Measurements from ENCODE around the gene GUCY1A2.
"Not testable (repeated sequence)": the region's sequence is repeated elsewhere in the genome, so short reads cannot be mapped to it uniquely, and the experiment has no call there.

The GUCY1A2 gene

DNA sequence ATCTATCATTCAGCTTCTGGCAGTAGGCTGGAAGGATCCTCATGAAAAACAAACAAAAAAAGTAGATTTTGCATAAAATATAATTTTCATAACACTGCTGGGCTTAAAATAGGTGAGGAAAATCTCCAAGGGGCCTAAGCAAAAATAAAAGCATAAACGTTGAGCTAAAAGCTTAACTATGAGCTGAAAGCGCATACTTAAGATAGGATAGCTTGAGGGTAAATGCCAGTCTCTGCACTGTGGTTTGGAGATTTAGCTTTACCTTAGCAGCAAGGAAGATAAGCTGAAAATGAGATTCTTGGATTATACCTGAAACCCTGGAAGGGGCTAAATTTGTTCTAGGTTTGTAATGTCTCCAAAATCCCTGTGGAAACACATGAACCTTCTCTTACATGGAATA, 183.7 kb downstream of the GUCY1A2 start:
- DNase-seq (ENCODE audit: low read depth), result no peak

DNA sequence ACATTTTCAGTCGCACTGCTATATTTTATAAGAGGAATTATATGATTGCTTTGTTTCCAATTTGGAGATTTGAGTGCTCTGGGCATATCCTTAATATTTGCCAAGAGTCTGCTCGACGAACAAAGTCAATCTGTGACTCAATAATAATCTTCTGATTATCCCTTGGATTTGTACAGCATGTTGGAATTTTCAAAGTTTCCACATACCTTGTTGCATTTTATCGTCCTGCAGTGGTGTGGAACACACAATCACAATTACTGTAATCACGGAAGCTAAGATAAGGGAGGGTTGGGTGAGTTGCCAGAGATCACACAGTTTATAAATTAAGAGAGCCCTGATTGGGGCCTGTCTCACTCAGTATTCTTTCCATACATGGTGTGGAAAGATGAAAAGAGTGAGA, 189.3 kb downstream of the GUCY1A2 start:
- DNase-seq (ENCODE audit: low read depth), result no peak

DNA sequence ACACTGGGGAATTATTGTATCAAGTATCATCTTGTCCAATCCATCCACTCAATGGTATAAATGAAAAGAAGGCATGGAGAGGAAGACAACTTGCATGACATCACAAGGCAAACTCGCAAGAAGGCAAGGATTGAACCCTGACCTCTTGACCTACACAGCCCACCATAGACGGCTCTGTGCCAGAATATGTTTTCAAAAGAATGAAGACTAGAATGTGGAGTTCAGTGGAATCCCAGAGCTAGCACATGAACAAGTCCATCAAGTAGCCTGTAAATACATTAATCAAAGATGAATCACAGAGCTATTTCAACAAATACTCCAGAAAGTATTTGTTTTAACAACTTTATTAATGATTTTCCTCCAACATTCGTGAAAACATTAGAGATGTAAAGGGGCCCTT, 189.7 kb downstream of the GUCY1A2 start:
- DNase-seq (ENCODE audit: low read depth), result no peak

DNA sequence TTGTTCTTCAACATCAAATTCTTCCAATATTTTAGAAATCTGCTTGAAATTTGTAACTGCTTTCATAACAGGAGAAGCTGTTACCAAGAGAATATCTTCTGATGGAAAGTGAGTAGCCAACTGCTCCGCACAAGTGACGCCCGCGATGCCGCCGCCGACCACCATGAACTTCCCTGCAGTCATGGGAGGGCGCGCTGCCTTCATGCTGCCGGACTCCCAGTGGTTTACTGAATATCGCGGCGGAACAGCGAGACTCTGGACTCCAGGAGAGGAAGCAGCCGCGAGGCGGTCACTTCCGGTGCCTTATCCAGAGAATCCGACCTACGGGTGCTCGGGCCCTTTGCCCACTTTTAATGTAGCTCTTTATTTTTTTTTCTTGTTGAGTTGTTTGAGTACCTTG, 190.6 kb downstream of the GUCY1A2 start:
- DNase-seq (ENCODE audit: low read depth), result no peak

DNA sequence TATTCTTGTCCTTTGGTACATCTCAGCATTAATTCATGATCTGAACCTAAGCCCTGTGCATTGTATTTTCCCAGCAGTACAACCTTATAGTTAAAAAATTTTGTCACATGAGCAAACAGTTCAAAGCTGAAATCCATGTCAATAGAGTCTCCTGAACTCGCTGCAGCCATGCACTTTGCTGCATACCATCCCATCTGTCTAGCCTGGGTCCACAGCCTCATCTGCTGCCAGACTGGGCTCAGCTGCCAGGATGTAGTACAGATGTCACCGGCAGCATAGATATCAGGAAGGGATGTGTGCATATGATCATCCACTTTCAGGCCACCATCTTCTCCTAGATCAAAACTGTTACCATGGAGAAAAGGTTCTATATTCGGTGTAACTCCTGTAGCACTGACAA, 191.7 kb downstream of the GUCY1A2 start:
- DNase-seq (ENCODE audit: low read depth), result not testable (repeated sequence)

DNA sequence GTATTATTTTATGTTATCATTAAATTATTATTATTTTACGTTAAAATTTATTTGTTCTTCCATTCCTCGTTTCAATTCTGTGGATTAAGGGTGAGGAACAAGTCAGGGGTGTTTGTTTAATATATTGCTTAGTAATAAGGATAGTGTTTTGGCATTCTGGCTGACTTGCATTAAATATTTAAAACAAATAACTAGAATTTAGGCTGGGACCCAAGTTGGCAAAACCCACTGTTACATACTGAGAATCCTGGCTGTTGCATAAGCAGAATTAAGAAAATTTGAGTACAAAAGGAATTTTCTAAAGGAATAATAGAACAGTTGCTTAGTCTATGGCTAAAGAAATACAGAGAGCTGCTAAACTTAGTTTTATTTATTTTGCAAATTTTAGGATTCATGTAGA, 196.4 kb downstream of the GUCY1A2 start:
- no peak for DNase-seq (ENCODE audit: low read depth)

DNA sequence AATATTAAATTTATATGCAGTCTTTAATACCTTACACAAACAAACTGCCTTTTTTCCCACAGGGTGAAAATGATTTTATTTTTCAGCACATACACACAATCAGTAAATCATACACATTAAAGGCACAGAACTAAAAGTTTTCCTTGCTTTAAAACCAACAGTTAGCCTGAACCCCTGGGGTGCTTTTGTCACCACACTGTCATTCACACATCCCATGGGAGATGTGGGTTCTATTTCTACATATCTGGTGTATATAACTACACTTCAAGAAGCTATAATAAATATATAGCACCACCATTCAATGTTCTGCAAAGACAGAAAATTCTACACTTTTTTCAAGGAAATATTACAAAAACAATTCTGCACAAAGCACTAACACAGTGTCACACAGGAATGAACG, 197.0 kb downstream of the GUCY1A2 start:
- no peak for DNase-seq (ENCODE audit: low read depth)

DNA sequence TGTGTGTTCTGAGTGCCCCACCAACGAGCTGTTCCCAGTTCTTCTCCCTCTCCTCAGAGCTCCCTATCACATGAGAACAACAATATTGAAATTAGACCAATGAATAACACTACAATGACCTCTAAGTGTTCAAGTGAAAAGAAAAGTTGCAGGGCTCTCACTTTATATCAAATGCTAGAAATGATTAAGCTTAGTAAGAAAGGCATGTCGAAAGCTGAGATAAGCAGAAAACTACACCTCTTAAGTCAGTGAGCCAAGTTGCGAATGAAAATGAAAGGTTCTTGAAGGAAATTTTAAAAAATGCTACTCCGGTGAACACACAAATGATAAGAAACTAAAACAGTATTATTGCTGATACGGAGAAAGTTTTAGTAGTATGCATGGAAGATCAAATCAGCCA, 199.8 kb downstream of the GUCY1A2 start:
- no peak for DNase-seq (ENCODE audit: low read depth)

DNA sequence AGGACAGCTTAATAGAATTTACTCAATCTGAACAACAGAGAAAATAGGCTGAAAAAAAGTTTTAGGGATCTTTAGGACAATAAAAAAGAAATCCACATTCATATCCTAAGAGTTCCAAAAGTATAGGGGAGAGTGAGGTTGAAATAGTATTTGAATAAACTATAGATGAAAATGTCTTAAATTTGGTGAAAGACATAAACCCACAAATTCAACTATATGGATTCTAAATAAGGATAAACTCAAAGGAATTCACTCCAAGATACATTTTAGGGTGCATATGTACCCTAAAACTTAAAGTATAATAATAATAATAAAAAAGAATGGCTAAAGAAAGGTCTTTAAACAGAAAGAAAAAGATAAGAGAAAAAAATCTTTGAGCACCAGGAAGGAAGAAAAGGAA, 203.1 kb downstream of the GUCY1A2 start:
- no peak for DNase-seq (ENCODE audit: low read depth)

DNA sequence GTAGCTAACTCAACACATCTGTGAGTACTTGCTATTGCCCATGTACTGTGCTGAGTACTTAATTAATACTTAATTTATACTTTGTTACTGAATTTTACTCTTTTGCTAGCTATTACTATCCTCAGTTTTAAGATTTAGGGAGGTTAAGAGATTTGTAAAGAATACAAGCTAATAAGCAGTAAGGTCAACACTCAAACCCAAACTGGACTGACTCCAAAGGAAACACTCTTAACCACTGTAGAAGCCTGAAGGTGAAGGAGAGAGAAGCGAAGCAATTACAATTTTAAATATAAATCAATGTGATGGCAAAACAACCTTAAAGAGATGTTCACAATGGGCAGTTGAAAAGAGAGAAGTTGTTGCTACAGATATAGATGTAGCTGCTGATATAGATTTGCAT, 204.5 kb downstream of the GUCY1A2 start:
- no peak for DNase-seq (ENCODE audit: low read depth)

DNA sequence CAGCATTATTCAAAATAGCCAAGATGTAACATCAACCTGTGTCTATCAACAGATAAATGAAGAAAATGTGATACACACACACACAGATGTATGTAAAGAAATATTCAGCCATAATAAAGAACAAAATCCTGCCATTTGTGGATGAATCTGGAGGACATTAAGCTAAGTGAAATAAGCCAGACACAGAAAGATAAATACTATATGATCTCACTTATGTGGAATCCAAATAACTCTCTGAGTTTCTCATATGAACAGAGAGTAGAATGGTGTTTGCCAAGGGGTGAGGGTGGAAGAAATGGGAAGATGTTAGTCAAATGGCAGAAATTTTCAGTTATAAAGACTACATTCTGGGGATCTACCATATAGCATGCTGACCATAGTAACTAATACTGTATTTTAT, 224.2 kb downstream of the GUCY1A2 start:
- peak; percentile 5 for DNase-seq (ENCODE audit: low read depth)

DNA sequence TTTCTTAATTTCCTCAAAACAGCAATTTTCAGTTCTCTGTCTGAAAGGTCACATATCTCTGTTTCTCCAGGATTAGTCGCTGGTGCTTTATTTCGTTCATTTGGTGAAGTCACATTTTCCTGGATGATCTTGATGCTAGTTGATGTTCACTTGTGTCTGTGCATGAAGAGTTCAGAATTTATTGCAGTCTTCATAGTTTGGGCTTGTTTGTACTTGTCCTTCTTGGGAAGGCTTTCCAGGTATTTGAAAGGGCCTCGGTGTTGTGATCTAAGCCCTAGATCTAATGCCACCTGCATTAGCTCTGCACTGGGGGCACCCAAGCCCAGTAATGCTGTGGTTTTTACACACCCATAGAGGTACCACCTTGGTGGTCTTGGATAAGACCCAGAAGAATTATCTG, 228.9 kb downstream of the GUCY1A2 start:
- no peak for DNase-seq (ENCODE audit: low read depth)

DNA sequence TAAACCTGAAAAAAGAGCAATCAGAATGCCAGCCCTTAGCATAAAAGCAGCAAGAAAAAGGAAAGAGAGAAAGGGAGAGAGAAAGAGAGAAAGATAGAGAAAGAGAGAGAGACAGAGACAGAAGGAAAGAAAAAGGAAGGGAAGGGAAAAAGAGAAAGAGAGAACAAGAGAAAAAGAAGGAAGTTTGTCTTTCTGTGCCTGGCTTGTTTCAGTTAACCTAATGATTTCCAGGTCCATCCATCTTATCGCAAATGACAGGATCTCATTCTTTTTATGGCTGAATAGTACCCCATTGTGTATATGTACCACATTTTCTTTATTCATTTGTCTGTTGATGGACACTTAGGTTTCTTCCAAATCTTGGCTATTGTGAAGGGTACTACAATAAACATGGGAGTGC, 230.8 kb downstream of the GUCY1A2 start:
- no peak for DNase-seq (ENCODE audit: low read depth)

DNA sequence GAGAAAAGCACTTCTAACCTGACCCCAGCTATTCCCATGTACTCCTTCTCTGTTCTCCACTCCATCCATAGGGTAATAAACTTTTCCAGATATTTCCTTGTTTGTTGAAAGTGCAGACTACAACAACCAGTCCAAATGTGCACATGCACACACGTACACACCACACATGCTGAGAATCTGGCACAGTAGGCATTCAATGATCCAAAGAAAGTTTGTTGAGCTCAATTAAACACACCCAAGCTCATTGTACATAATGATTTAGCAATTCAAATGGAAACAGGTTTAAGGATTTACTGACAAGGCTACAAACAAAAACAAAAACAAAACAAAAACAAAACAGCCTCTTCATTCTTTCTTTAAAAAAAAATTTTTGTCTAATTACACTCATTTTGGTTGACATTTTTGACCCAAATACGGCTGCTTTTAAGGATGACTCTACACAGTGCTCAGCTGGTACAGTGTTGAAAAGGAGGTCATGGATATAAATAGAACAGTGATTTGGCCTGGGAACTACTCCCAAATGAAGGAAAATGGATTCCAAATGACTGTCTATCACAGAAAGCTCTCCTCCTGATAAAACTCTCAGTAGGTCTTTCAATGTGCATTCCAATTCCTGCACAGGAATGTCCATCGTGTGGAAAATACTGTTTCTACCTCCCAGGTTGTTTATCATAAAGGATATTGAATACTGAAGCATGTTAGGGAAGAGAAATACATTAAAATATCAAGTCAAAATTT, 232.2 kb downstream of the GUCY1A2 start:
- peak; percentile 10 for DNase-seq (ENCODE audit: low read depth)

DNA sequence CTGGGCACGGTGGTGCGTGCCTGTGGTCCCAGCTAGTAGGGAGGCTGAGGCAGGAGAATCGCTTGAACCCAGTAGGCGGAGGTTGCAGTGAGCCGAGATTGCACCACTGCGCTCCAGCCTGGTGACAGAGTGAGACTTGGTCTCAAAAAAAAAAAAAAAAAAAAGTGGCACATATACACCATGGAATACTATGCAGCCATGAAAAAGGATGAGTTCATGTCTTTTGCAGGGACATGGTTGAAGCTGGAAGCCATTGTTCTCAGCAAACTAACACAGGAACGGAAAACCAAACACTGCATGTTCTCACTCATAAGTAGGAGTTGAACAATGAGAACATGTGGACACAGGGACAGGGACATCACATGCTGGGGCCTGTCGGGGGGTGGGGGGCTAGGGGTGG, 241.0 kb downstream of the GUCY1A2 start:
- DNase-seq (ENCODE audit: low read depth), result not testable (repeated sequence)

DNA sequence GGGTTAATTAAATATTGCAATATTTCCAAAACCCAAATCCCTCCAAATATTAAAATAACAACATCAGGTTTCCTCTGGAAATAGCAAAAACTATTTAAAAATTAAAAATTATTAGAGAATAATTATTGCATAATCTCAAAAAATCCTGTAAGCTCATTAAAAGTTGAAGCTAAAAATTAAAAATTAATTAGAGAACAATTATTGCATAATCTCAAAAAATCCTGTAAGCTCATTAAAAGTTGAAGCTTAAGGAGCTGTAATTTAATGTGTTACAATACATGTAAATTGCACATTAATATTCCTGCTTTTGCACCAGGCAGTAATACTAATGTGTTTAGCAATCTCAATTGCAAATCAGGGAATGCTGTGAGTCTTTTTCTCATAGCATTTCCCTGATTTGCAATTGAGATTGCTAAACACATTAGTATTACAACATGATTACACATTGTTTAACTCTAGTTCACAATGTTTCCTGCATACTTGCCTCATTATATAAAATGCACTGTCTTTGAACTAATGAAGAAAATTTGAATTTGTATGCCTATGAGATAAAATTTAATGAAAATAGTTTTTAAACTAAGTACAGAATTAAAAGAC, 247.7 kb downstream of the GUCY1A2 start:
- DNase-seq (ENCODE audit: low read depth), result no peak

DNA sequence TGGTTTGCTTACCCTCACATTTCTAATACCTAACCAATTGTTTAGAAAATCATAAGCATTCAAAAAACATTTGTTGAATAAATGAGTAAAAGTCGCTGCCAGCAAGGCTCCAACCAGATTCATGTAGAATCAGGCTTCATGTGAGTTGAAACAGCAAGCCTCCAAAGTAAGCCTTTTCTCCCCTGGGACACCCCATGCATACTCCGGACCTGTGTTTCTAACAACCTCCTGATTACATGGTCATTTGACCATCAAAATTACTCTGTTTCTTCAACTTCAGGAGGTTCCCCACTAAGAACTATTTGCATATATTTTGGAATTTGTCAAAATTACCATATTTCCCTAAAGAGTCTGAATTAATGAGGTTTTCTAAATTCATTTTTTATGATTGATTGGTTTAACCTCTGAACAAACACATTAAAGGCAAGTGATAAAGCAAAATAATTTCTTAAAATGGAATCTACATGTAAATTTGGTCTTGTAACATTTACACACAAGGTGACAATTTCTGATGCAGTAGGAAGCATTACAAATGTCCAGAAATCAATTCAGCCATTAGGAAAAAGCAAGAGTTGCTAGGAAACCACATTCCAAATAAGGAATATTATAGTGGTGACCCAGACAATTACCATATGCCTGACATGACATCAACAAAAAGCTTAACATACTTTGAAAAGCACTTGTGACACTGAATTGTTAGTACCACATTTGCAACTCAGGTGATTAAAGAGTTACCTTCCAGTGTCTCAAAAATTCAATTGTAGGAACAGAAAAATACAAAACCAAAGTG, 252.6 kb downstream of the GUCY1A2 start:
- DNase-seq (ENCODE audit: low read depth), result no peak

DNA sequence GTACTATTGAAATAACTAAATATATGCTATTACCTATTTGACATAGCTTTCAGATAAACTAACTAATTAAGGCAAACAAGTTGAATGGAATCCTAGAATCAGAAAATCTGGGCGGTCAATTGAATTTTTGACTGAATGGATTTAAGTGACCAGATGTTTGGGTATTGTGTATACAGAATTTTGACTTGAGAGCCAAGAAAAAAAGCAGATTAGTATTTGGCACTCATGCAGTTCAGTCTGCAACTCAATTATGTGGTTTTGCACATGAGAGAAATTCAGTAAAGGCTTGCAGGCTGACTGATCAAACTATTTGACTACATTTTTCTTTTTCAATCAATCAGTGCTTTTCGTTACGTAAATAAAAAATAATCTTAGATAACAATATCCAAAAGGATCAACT, 254.8 kb downstream of the GUCY1A2 start:
- no peak for DNase-seq (ENCODE audit: low read depth)

DNA sequence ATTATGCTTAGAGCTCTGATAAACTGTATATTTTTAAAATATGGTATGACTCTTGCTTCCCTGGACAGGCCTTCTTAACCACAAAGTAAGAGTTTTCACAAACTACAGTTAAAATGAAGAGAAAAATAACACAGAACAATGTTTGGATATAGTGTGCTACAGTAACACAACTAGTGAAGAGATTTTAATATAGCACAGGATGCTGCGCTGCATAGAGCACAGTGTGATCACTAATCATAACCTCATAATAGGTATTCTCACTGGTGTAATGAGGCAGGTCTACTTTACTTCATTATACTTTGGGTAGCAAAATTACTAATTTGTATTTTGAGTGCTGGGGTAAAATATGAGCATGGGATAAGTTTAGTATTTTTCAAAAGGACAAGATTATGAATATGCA, 256.5 kb downstream of the GUCY1A2 start:
- DNase-seq (ENCODE audit: low read depth), result no peak

DNA sequence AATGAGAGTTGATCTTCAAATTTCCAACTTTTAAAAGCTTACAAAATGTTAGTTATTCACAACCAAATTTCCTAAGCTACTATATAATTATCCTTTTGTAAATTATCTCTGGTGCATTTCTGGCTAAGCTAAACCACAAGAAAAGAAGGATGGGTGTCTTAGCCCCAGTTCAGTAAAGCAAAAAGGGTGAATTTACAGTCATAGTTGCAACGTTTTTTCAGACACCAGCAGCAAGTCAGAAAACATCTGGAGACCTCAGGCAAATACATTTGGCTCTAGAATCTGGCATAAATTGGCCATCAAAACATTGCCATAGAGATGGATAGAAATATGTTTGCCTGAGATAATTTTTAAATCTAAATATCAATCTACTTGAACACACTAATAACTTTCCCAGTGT, 257.0 kb downstream of the GUCY1A2 start:
- no peak for DNase-seq (ENCODE audit: low read depth)

DNA sequence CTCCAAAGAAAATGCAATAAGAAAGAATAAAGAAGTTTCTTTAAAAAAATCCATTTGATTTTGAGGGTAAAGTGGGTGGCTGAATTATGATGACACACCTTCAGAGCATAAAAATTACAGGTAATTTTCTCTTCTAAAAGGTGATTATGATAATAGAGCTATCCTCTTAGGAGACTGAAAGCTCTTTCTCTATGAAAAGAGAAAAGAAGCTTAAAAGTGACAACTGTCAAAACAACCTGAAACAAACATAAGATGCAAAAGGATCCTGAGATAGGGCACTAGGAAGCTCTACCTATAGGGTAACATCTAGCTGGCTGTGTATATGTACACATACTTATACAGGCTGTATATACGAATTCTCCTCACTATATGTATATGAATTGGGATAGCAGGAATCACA, 270.2 kb downstream of the GUCY1A2 start:
- no peak for DNase-seq (ENCODE audit: low read depth)

DNA sequence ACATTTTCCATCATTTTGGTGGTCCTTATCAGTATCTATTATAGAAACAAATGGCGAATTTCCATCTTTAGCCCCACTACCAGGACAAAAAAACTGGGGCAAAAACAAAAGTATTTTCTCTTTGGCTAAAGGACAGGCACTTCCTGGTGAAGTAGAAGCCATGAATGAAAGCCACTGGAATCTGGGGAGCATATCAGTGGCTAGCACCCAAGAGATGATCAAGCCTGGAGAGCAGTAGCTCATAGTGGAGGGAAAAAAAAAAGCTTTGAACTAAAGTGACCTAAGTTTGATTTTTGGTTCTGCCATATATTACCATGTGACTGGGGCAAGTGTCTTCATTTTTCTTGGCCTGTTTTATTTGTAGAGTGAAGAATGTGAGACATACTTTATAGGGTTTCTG, 272.3 kb downstream of the GUCY1A2 start:
- no peak for DNase-seq (ENCODE audit: low read depth)

DNA sequence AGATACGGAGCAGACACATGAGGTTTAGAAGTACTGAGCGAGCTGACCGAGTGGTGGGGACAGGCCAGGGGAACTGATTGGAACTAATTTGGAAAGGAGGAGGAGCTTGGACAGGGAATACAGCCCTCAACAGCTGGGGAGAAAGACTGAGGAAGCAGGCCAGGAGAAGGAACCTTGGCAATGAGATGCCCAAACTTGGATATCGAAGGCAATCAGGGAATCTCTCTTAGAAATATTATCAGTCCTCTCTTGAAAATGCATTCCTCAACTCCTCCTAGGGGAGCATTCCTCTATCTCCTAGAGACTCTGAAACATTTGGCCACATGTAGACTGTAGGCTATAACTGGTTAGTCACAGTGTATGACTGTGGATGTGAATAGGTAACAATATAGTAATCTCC, 284.6 kb downstream of the GUCY1A2 start:
- no peak for DNase-seq (ENCODE audit: low read depth)
